Measurements from ENCODE around the gene MBTD1.
"Not testable (repeated sequence)": the region's sequence is repeated elsewhere in the genome, so short reads cannot be mapped to it uniquely, and the experiment has no call there.

Gene MBTD1

GRCh38 chr17:51185763-51186332, 74.0 kb downstream of the MBTD1 start:
- no peak for DNase-seq

GRCh38 chr17:51184124-51184523, 75.7 kb downstream of the MBTD1 start:
- no peak for DNase-seq

GRCh38 chr17:51180486-51180885, 79.4 kb downstream of the MBTD1 start:
- no peak for DNase-seq

- not testable (repeated sequence) for DNase-seq
These were observed 87.8 kb downstream of the MBTD1 start for GRCh38 chr17:51172030-51172429.

GRCh38 chr17:51170736-51171135, 89.1 kb downstream of the MBTD1 start:
- DNase-seq: no peak

- no peak for DNase-seq
These were observed 90.5 kb downstream of the MBTD1 start for GRCh38 chr17:51169340-51169739.

- DNase-seq: peak; percentile 64
These were observed 92.6 kb downstream of the MBTD1 start for GRCh38 chr17:51166987-51167931.

- DNase-seq: peak; percentile 69
These were observed 93.5 kb downstream of the MBTD1 start, which contains the start of gene NME2 for GRCh38 chr17:51166198-51166986. TSS of gene NME2 (plus strand) at chr17:51166411. CDS start at chr17:51166831, 420 bp downstream.

- no peak for DNase-seq
These were observed 94.1 kb downstream of the MBTD1 start for GRCh38 chr17:51165680-51166197.

GRCh38 chr17:51164911-51165679, 94.8 kb downstream of the MBTD1 start:
- DNase-seq: no peak

- no peak for DNase-seq
These were observed 98.3 kb downstream of the MBTD1 start for GRCh38 chr17:51161541-51161940.

GRCh38 chr17:51159604-51160003, 100.2 kb downstream of the MBTD1 start:
- DNase-seq: no peak

- DNase-seq: no peak
These were observed 104.4 kb downstream of the MBTD1 start for GRCh38 chr17:51155416-51155815.

GRCh38 chr17:51154176-51154575, 105.7 kb downstream of the MBTD1 start:
- DNase-seq: no peak

GRCh38 chr17:51153210-51154072, 106.4 kb downstream of the MBTD1 start, which contains the start of gene NME1:
TSS of gene NME1 (plus strand) at chr17:51153559. CDS start at chr17:51155655, 2,096 bp downstream.
- peak; percentile 99 for DNase-seq

- no peak for DNase-seq
These were observed 107.1 kb downstream of the MBTD1 start for GRCh38 chr17:51152766-51153209.

GRCh38 chr17:51150932-51151331, 108.9 kb downstream of the MBTD1 start:
- no peak for DNase-seq

- no peak for DNase-seq
These were observed 110.7 kb downstream of the MBTD1 start for GRCh38 chr17:51149163-51149562.

GRCh38 chr17:51147650-51148049, 112.2 kb downstream of the MBTD1 start:
- no peak for DNase-seq

- DNase-seq: no peak
These were observed 115.4 kb downstream of the MBTD1 start for GRCh38 chr17:51144266-51145022.

All from CD4-positive, alpha-beta T cell treated with Interleukin-10 for 1 hour (primary cell).